Iris pigment epithelial cell (primary cell): Measurements from ENCODE around the gene CSNK2A3.

Experiments used
- DNase-seq: peaks from one replicate; pipeline ENCODE4 v3.0.0-alpha.2; 2011; ENCODE audit warnings: low read depth

Gene CSNK2A3

GRCh38 chr11:11335043-11335442, 18.0 kb downstream of the CSNK2A3 start:
- no peak for DNase-seq

DNA sequence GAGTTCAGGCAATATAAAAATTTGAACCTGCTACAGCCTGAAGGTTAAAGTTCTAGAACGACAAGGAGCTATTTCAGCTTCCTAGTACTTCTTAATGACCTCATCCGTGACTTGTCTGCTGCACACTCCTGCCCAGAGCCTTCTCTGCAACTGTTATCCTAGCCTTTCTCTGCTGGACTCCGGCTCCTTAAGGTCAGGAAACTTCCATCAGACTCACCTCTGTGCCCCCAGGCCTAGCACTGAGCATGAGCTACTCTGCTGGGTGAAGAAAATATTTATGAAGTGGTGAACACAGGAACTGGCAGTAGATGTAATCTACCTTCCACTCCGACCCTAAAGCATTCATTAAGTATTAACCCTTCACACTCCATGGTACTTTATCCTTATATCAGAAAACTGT, 18.4 kb downstream of the CSNK2A3 start:
- no peak for DNase-seq

GRCh38 chr11:11332141-11332710, 20.8 kb downstream of the CSNK2A3 start:
- DNase-seq, result no peak

DNA sequence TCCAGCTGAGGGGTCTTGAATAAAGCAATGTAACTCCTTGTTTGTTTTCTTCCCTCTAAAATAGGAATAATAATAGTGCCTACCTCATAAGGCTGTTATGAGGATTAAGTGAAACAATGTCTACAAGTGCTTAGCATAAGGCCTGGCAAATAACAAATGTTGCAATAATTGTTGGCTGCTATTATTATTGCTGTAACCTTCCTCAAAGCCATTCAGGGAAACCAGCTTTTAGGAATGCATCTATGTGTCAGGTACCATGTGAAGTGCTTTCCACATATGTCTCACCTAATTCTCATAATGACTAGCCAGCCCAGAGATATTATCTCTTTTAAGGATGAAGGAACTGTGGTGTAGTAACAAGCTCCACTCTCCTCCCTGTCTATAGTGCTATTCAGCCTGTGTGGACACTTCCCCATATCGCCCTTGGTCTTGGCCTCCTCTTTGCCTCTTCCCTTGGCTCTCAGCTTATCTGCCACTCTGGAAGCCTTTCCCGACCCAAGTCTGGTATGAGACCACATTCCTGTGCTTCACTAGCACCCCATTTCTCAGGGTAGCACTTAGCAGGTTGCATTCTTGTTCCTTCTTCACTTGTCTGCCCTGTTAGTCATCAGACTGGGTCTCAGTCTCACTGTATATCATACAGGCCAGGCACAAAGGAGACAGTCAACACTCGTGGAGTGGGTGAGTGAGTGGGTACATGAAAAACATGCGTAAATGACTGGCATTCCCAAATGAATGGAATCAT, 23.8 kb downstream of the CSNK2A3 start:
- no peak for DNase-seq

DNA sequence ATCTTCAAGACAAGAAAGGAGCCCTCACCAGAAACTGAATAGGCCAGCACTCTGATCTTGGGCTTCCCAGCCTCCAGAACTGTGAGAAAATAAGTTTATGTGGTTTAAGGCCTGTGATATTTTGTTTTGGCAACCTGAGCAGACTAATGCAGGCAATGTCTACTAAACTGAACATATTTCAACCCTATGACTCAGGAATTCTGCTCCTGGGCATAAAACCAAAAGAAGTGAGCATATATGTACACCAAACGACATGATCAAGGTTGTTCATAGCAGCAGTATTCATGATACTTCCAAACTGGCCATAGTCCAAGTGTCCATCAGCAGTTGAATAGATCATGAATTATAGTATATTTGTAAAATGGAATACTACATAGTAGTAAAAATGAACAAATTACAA, 29.0 kb downstream of the CSNK2A3 start:
- no peak for DNase-seq

DNA sequence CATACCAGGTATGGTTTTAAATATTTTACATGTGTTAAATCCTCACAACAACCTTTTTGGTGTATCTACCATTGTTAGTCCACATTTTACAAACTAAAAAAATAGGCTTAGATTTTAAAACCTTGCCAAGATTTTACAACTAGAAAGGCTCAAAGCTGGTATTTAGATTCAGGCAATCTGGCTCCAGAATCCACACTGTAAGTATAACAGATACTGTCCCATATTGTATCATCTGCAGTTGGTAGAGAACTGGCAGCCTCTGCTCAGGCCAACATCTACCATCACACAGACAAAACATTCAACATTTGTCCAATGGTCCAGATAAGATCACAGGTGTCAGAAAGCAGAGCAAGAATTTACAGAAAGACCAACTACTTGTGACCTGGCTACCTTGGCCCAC, 30.9 kb downstream of the CSNK2A3 start:
- no peak for DNase-seq

GRCh38 chr11:11320825-11321224, 32.2 kb downstream of the CSNK2A3 start:
- DNase-seq, result no peak

GRCh38 chr11:11318961-11319360, 34.1 kb downstream of the CSNK2A3 start:
- DNase-seq, result no peak

DNA sequence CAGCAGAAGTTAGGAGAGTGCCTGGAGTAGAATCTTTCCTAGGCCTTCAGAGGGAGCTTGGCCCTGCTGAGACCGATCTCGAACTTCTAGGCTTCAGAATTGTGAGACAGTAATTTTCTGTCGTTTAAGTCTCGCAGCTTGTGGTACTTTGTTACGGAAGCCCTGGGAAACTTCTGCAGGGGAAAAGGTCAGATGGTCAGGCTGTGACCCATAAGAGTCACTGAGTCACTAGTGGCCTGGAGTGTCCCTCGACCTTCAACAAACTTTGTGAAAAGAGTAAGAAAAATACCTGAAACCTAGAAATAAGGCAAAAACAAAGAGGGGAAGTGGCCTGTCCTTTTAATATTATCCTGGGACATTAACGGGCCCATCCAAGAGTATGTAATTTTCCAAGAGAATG, 34.6 kb downstream of the CSNK2A3 start:
- DNase-seq, result no peak

- DNase-seq, result no peak
Measured at GRCh38 chr11:11316651-11317230, 36.3 kb downstream of the CSNK2A3 start.

DNA sequence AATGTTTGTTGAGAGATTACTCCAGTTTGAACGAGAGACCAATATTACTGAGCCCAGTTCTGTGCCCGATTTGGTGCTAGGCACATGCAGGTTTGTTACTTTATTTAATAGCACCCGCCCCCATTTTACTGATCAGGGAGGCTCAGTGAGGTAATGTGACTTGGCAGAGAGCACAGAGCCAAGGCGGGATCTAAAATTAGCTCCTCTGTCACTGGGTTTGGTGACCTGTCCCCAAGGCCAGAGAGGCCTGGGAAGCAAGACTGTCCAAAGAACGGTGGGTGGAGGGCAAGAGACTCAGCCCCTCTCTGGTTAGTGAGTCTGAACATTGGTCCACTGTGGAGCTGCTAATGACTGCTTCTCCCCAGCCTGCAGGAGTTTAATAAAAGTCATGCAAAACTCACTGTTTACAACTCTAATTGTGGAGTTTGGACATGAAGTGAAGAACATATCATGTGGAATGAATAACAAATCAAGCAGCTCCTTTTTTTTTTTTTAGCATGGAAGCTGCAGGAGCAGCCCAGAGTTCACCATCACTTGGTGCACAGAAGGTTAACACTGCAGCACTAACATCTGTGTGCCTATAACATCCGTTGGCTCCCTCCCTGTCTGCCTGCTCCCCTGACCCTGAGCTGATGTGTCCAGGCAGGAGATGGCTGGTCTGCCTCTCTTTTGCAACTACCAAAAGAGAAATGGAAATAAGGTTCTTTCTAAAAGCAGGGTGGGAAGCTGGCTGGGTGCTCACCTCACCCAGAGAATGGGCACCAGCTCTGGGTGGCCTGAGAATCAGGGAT, 39.0 kb downstream of the CSNK2A3 start:
- DNase-seq, result no peak

DNA sequence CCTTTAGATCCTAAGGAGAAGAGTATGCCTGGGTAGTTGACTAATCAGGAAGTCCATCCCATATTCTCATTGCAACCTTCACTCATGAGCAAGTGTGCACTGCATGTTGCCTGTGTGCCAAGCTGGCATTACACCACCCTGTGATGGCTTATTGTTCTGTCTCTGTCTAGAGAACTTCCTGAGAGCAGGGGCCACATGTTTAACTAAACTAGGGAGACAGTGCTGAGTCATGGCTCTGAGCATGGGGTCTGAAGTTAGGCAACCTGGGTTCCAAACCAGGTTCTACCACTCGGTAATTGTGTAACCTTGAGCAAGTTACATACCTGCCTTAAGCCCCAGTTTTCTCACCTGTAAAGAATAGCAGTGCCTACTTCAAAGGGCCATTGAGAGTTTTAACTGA, 39.6 kb downstream of the CSNK2A3 start:
- DNase-seq, result peak; percentile 50

DNA sequence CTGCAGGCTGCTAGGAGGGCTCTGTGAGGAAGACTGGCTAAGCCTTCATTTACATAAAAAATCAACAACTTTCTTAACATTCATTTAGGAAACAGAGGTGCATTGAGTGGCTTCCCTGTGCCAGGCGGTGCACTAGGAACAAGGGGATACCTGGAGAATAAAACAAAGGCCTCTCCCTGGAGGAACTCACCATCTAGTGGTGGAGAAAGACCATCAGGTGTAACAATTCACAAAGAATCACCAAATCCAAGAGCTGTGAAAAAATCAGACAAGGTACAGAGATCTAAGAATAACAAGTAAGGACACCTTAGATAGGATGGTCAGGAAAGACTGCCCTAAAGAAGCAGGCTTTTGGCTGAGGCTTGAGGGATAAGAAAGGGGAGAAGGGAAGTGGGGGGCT, 40.3 kb downstream of the CSNK2A3 start:
- DNase-seq, result no peak

- no peak for DNase-seq
Measured at GRCh38 chr11:11311169-11311568, 41.9 kb downstream of the CSNK2A3 start.

- no peak for DNase-seq
Measured at GRCh38 chr11:11309906-11310305, 43.1 kb downstream of the CSNK2A3 start.

GRCh38 chr11:11308249-11308648, 44.8 kb downstream of the CSNK2A3 start:
- DNase-seq, result no peak

DNA sequence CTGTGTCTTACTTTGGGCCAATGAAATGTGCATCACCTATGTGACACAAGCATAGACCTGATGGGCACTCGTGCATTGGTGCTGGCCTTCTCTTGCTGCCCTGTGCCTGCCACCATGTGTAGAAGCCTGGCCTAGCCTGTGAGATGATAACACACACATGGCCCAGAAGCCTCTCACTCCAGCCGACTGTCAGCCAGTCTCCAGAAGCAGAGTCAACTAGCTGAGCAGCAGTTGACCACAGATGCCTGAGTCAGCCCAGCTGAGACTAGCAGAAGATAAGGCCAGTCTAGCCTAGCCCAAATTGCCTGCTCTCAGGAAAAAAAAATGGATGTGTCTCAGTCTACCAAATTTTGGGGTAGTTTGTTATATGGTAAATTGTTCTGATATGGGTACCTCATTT, 46.2 kb downstream of the CSNK2A3 start:
- DNase-seq, result peak; percentile 11

DNA sequence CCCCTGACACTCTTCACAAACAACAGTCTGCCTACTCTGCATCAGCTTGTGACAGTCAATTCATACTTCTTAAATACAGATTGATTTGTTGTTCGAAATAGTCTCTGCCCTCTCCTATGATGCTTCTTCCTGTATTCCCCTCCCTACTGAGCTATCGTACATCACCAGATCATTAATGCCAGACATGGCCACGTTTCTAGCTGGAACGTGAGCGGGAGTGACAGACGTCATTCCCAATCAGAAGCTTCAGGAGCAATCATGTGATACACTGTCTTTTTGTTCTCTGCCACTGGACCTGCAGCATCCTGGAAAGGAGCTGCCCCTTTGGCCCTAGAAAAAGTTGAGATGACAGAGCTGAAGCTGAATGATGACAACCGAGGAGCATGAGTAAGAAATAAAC, 48.5 kb downstream of the CSNK2A3 start:
- DNase-seq, result no peak

DNA sequence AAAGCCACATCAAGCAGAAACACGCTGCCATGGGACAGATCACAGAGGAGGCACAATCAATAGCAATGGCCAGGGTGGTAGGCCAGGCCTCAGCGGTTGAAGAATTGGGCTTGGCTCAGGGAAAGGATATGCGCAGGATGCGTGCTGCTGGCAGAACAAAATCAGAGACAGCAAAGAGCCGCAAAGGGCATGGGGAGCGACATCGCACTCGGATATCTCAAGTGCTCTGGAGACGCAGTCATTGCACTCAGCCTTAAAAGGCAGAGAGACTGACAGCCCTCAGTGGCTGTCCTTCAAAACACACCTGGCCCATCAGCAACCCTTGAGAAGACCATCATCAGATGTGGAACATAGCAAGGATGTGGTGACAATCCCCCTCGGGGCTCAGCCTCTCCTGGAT, 50.5 kb downstream of the CSNK2A3 start:
- DNase-seq, result no peak
